Kidney (tissue), 14 donors: ENCODE results near the gene ACOXL. TPM values are rescaled to one million over a fixed set of nuclear protein-coding genes. Genes with fewer than 3 reads are reported as not detected.

Source experiments
- DNase-seq, 5 donors: peaks; one replicate each; pipeline ENCODE4 v3.0.0-alpha.2; 2013 to 2020
- FAIRE-seq: peaks from 2 replicates; lab custom pipeline; 2012; peaks lifted over from hg19 to GRCh38; lab: Jason Lieb, UNC
- H3K27ac ChIP-seq, 2 donors: one replicate each; pipeline ENCODE4 v1.7.0; 2013; ENCODE audit warnings: low read depth in 2 of 2, low read length in 2 of 2, inconsistent platforms in 1 of 2
- H3K27me3 ChIP-seq: one replicate; pipeline ENCODE4 v1.7.1; 2013; ENCODE audit warnings: low read length, inconsistent platforms; ENCODE audit not compliant: control insufficient read depth, insufficient read depth
- H3K36me3 ChIP-seq, 3 donors: one replicate each; pipeline versions ENCODE4 v1.7.0 to v1.7.1; 2013; ENCODE audit warnings: low read length in 3 of 3, control low read depth in 1 of 3, inconsistent platforms in 1 of 3; ENCODE audit not compliant: insufficient read depth in 3 of 3, control insufficient read depth in 2 of 3
- H3K4me1 ChIP-seq, 3 donors: one replicate each; pipeline versions ENCODE4 v1.7.0 to v1.7.1; 2013; ENCODE audit warnings: low read length in 3 of 3, inconsistent platforms in 1 of 3, low read depth in 1 of 3; ENCODE audit not compliant: control insufficient read depth in 2 of 3, insufficient read depth in 2 of 3
- H3K4me3 ChIP-seq, 3 donors: one replicate each; pipeline versions ENCODE4 v1.7.0 to v1.8.1; 2013; ENCODE audit warnings: low read length in 3 of 3, control low read depth in 1 of 3, inconsistent platforms in 1 of 3
- H3K9ac ChIP-seq, 3 donors: one replicate each; pipeline versions ENCODE4 v1.7.0 to v1.7.1; 2013; ENCODE audit warnings: low read length in 3 of 3, control low read depth in 1 of 3, inconsistent platforms in 1 of 3
- H3K9me3 ChIP-seq, 3 donors: one replicate each; pipeline versions ENCODE4 v1.7.0 to v1.7.1; 2013; ENCODE audit warnings: low read length in 3 of 3, control low read depth in 1 of 3, inconsistent platforms in 1 of 3; ENCODE audit not compliant: control insufficient read depth in 2 of 3, insufficient read depth in 1 of 3
- intact Hi-C: fragments of 100-400 bp; cut with DNase I; formaldehyde crosslinking; loops from one replicate; pipeline ENCODE4 v1.11.1; 2022
- polyA plus RNA-seq: library from polyadenylated mRNA; stranded (reverse); fragments of 350-450 nt; fragmentation: Illumina TruSeq; extraction: RNeasy Lipid Tissue Mini Kit (QIAGEN cat#74804); gene quantifications from one replicate; pipeline ENCODE4 v1.2.3, GENCODE V29; 2014; ENCODE audit warnings: low read depth, low replicate concordance; ENCODE audit not compliant: insufficient read depth
- total RNA-seq: library from RNA; stranded (reverse); fragmentation: NEBNext Ultra II Directional; extraction: Animal tissue kit (Norgen Biotek cat#: 25700); gene quantifications from one replicate; pipeline ENCODE4 v1.2.1, GENCODE V29; 2021
- TF ChIP-seq, protein P1 (sequence below): IDR thresholded peaks from 3 replicates; pipeline ENCODE4 v1.5.1; 2012; ENCODE audit warnings: mild to moderate bottlenecking, moderate library complexity, borderline replicate concordance; ENCODE audit not compliant: insufficient read depth; ENCODE audit errors: extremely low read depth
- donor health status: control.
- donor health status: control.
- donor health status: control.
- donor health status: control.
- donor health status: control.
- donor health status: DM: yes; HTN: yes; CAD: no.
- donor health status: Normal renal cell carcinoma (clear cell type).

Gene ACOXL
- total and polyA plus RNA-seq, 2 donors from 2014 or later, result 2.0 TPM; not detected in 1

DNA sequence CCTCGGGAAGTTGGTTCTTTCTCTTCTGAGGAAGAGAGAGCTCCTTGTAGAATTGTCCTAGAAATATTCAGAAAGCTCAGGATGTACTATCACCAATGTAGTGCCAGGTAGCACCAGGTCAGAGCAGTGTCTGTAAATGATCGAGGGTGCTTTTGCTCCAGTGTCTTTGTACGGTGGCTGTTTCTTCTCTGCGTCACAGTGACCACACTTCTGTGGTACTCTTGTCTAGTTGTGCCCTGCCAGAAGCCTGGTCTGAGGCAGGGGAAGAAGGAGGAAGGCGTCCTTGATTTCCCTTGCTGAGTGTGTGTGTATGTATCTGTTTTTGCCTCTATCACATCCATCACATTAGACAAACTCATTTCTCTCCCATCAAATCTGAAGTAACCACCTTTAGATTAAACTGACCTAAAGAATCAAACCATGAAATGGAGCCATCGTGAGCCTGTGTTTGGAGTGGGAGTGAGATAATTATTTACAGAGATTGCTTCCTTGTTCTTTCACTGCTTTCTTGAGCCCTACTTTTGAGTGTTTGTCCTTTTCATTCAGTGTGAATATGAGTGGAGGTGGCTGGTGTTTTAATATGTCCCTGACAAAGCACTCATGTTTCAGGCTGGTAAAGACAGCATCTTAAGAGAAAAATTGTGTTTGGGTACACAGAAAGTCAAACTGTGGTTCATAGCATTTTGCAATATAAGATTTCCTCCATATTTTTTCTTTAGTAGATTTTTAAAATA lies 97.2 kb downstream of the ACOXL start:
- intact Hi-C loops, result no loop called here
- Histone ChIP-seq H3K27me3 (no peaks in the 10 kb centered on the region), H3K27ac (no peak overlapping the region), H3K9ac (no peak overlapping the region), H3K4me3 (no peak overlapping the region), H3K4me1 (no peaks in the 10 kb centered on the region), H3K36me3 (no peaks in the 10 kb centered on the region), H3K9me3 (peaks cover 0 to 3% (median 0%) of the 10 kb centered on the region in 3 donors)
- TF ChIP-seq, protein P1, sequence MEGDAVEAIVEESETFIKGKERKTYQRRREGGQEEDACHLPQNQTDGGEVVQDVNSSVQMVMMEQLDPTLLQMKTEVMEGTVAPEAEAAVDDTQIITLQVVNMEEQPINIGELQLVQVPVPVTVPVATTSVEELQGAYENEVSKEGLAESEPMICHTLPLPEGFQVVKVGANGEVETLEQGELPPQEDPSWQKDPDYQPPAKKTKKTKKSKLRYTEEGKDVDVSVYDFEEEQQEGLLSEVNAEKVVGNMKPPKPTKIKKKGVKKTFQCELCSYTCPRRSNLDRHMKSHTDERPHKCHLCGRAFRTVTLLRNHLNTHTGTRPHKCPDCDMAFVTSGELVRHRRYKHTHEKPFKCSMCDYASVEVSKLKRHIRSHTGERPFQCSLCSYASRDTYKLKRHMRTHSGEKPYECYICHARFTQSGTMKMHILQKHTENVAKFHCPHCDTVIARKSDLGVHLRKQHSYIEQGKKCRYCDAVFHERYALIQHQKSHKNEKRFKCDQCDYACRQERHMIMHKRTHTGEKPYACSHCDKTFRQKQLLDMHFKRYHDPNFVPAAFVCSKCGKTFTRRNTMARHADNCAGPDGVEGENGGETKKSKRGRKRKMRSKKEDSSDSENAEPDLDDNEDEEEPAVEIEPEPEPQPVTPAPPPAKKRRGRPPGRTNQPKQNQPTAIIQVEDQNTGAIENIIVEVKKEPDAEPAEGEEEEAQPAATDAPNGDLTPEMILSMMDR, result no peak
- DNase-seq (no peak), FAIRE-seq (no peak)

DNA sequence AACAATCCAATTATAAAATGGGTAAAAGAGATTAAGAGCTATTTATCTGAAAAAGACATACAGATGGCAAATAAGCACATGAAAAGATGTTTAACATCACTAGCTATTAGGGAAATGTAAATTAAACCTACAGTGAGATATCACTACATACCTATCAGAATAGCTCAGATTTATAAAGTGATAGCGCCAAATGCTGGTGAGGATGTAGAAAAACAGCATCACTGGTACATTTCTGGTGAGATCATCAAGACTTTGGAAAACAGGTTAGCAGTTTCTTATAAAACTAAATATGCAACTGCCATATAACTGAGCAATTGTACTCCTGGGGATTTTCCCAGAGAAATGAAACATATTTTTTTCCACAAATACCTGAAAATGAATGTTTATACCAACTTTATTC lies 100.4 kb downstream of the ACOXL start:
- Histone ChIP-seq H3K9ac (no peak overlapping the region), H3K4me3 (no peak overlapping the region), H3K4me1 (no peaks in the 10 kb centered on the region), H3K27ac (no peak overlapping the region), H3K27me3 (no peaks in the 10 kb centered on the region), H3K36me3 (no peaks in the 10 kb centered on the region), H3K9me3 (no peaks in the 10 kb centered on the region)
- intact Hi-C loops, result no loop called here
- TF ChIP-seq, protein P1, result no peak
- no peak for DNase-seq
- FAIRE-seq, result no peak

DNA sequence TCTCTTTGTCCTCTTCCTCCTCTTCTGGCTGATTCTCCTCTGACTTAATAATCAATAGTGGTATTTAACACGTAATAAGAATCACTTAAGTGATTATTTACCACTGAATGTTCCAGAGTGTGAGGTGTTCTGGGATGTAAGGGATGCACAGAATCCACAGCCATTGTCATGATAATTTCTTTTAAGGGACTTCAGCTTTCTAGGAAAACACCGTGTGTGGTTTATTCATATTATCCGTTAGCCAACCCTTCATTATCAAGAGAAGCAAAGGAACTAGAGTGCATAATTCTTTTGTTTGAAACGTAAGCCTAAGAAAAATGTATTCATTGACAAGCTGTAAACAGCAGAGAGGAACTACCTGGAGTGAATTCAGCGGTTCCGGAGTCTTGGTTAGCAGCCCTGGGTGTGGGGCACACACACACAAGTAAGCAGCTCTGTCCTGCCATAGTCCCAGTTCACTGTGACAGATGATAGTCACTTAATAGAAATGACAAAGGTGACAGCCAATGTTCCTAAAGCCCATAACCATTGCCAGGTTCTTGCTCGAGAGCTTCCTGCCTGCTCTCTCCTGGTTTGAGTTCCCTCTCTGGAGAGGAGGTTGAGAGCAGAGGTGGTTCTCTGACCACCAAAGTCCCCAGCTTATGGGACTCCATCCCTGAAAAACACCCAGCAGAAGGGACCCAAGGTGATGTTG lies 101.9 kb downstream of the ACOXL start:
- Histone ChIP-seq H3K36me3 (no peaks in the 10 kb centered on the region), H3K4me3 (no peak overlapping the region), H3K9me3 (no peaks in the 10 kb centered on the region), H3K4me1 (no peaks in the 10 kb centered on the region), H3K9ac (no peak overlapping the region), H3K27ac (no peak overlapping the region), H3K27me3 (no peaks in the 10 kb centered on the region)
- intact Hi-C loops, result no loop called here
- FAIRE-seq, result no peak
- DNase-seq, result no peak
- TF ChIP-seq, protein P1, result no peak
